HUES64 (cell line): ENCODE measurements around the gene CHST3.

Experiments used
- H3K27ac ChIP-seq: 2 replicates; pipeline ENCODE4 v1.7.0; 2013; ENCODE audit warnings: low read depth, low read length, inconsistent platforms
- H3K27me3 ChIP-seq: 2 replicates; pipeline ENCODE4 v1.6.1; 2013; ENCODE audit warnings: mild to moderate bottlenecking, low read length; ENCODE audit not compliant: insufficient read depth
- H3K36me3 ChIP-seq: 2 replicates; pipeline ENCODE4 v1.6.1; 2013; ENCODE audit warnings: mild to moderate bottlenecking, low read length; ENCODE audit not compliant: insufficient read depth
- H3K4me1 ChIP-seq: 2 replicates; pipeline ENCODE4 v1.6.1; 2013; ENCODE audit warnings: mild to moderate bottlenecking, low read length, moderate library complexity; ENCODE audit not compliant: insufficient read depth
- H3K4me3 ChIP-seq: 2 replicates; pipeline ENCODE4 v1.5.1; 2013; ENCODE audit warnings: mild to moderate bottlenecking, low read length, moderate library complexity
- H3K9ac ChIP-seq: 2 replicates; pipeline ENCODE4 v1.6.1; 2013; ENCODE audit warnings: mild to moderate bottlenecking, low read depth, low read length
- H3K9me3 ChIP-seq: 2 replicates; pipeline ENCODE4 v1.6.1; 2013; ENCODE audit warnings: low read depth, low read length; ENCODE audit not compliant: insufficient read depth
- WGBS: fragments of 150-250, 120-280 bp; methylation state at CpG from one replicate; pipeline ENCODE4 v1.1.7; 2013; ENCODE audit warnings: missing lambda C conversion rate; 5-methylcytosine and 5-hydroxymethylcytosine counted together

Gene CHST3

GRCh38 chr10:71931295-71931694 lies 32.9 kb upstream of the CHST3 start:
- no peaks in the 10 kb centered on the region for H3K4me1 ChIP-seq
- no peaks in the 10 kb centered on the region for H3K36me3 ChIP-seq
- H3K27ac ChIP-seq, result no peak overlapping the region
- WGBS, result 90% methylated on average over 1 of the region's 1 CpG
- no peaks in the 10 kb centered on the region for H3K27me3 ChIP-seq
- no peaks in the 10 kb centered on the region for H3K9me3 ChIP-seq
- H3K9ac ChIP-seq, result no peak overlapping the region
- H3K4me3 ChIP-seq, result no peak overlapping the region

GRCh38 chr10:71933651-71934050 lies 30.5 kb upstream of the CHST3 start:
- Histone ChIP-seq H3K9me3 (no peaks in the 10 kb centered on the region), H3K27ac (no peak overlapping the region), H3K4me3 (no peak overlapping the region), H3K4me1 (no peaks in the 10 kb centered on the region), H3K27me3 (no peaks in the 10 kb centered on the region), H3K9ac (no peak overlapping the region), H3K36me3 (no peaks in the 10 kb centered on the region)
- no CpG with 5 or more reads among the region's 1 CpG for WGBS

- WGBS, result 98% methylated on average over 1 of the region's 1 CpG
Measured at GRCh38 chr10:71938211-71938610, 26.0 kb upstream of the CHST3 start.

GRCh38 chr10:71939304-71939703 lies 24.9 kb upstream of the CHST3 start:
- Histone ChIP-seq H3K36me3 (no peaks in the 10 kb centered on the region), H3K4me1 (no peaks in the 10 kb centered on the region), H3K27ac (no peak overlapping the region), H3K4me3 (no peak overlapping the region), H3K9ac (no peak overlapping the region), H3K9me3 (no peaks in the 10 kb centered on the region), H3K27me3 (no peaks in the 10 kb centered on the region)
- 82% methylated on average over 4 of the region's 4 CpGs for WGBS

More at GRCh38 chr10:71938211-71938610, 26.0 kb upstream of the CHST3 start:
- H3K36me3 ChIP-seq, result no peaks in the 10 kb centered on the region
- H3K27me3 ChIP-seq, result no peaks in the 10 kb centered on the region
- no peaks in the 10 kb centered on the region for H3K4me1 ChIP-seq
- no peak overlapping the region for H3K4me3 ChIP-seq
- no peak overlapping the region for H3K9ac ChIP-seq
- no peaks in the 10 kb centered on the region for H3K9me3 ChIP-seq
- no peak overlapping the region for H3K27ac ChIP-seq

DNA sequence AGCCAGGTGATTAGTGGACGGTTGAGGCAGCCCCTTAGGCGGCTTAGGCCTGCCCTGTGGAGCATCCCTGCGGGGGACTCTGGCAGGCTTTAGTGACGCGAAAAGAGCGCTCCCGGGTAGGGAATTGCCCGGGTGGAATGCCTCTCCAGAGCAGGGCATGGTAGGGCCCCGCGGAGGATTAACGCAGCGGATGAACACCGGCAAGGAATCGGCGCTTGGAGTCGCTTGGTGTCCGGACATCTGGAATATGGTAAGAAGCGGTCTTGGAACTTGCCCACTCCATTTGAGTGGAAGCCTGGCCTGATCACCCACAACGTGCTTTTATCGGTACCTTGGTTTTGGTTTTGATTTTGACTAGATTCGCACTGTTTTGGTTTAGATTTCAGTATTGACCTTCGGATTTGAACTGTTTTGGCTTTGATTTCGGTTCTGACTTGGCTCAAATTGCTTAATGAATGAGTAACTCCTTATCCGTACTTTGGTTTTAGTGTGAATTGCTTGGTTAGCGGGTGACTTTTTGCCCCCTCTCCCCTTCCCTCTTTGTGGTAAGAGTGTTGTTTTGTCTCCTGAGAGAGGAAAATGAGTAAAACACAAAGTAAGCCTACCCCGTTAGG lies 24.2 kb upstream of the CHST3 start:
- Histone ChIP-seq H3K27me3 (no peaks in the 10 kb centered on the region), H3K4me1 (no peaks in the 10 kb centered on the region), H3K9ac (no peak overlapping the region), H3K4me3 (no peak overlapping the region), H3K9me3 (no peaks in the 10 kb centered on the region; the same call in 1 of the 2 replicates), H3K27ac (no peak overlapping the region), H3K36me3 (no peaks in the 10 kb centered on the region)
- 94% methylated on average over 25 of the region's 26 CpGs for WGBS

DNA sequence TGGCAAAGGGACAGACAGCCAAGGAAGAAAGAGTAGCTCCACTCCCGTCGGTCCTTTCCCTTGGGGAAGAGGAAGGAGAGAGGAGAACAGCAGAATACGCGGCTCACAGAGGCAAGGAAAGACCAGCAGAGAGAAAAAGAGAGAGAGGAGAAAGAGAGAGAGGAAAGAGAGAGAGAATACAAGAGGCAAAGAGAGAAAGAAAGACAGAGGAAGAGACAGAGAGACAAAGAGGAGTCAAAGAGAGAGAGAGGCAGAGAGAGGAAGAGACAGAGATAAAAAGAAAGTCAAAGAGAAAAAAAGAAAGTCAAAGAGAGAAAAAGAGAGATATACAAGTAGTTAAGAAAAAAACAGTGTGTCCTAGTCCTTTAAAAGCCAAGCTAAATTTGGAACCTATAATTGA lies 23.4 kb upstream of the CHST3 start:
- no peak overlapping the region for H3K4me3 ChIP-seq
- H3K9ac ChIP-seq, result no peak overlapping the region
- WGBS, result 93% methylated on average over 4 of the region's 4 CpGs
- peaks cover 4% of the 10 kb centered on the region for H3K9me3 ChIP-seq
- H3K4me1 ChIP-seq, result no peaks in the 10 kb centered on the region
- no peaks in the 10 kb centered on the region for H3K27me3 ChIP-seq
- H3K36me3 ChIP-seq, result no peaks in the 10 kb centered on the region
- H3K27ac ChIP-seq, result no peak overlapping the region

DNA sequence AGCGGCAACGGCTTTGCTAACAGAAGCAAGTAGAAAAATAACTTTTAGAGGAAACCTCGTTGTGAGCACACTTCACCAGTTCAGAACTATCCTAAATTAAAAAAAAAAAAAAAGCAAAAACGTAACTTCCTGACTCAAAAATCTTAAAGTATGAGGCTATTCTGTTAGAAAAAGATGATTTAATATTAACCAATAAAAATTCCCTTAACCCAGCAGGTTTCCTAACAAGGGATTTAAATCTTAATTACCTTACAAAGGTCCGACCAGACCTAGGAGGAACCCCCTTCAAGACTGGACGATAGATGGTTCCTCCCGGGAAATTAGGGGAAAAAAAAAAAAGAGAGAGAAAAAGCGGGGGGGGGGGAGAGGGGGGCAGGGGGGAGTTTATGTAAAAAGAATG lies 22.9 kb upstream of the CHST3 start:
- Histone ChIP-seq H3K9ac (no peak overlapping the region), H3K27me3 (no peaks in the 10 kb centered on the region), H3K27ac (no peak overlapping the region), H3K4me1 (no peaks in the 10 kb centered on the region), H3K36me3 (no peaks in the 10 kb centered on the region), H3K9me3 (peaks cover 10% of the 10 kb centered on the region), H3K4me3 (no peak overlapping the region)
- 99% methylated on average over 3 of the region's 8 CpGs for WGBS

- Histone ChIP-seq H3K36me3 (no peaks in the 10 kb centered on the region), H3K27ac (no peak overlapping the region), H3K9me3 (peaks cover 27% of the 10 kb centered on the region), H3K9ac (no peak overlapping the region), H3K4me1 (no peaks in the 10 kb centered on the region), H3K4me3 (no peak overlapping the region), H3K27me3 (no peaks in the 10 kb centered on the region)
- WGBS, result 93% methylated on average over 8 of the region's 8 CpGs
Measured at GRCh38 chr10:71945819-71946474, 18.2 kb upstream of the CHST3 start.

DNA sequence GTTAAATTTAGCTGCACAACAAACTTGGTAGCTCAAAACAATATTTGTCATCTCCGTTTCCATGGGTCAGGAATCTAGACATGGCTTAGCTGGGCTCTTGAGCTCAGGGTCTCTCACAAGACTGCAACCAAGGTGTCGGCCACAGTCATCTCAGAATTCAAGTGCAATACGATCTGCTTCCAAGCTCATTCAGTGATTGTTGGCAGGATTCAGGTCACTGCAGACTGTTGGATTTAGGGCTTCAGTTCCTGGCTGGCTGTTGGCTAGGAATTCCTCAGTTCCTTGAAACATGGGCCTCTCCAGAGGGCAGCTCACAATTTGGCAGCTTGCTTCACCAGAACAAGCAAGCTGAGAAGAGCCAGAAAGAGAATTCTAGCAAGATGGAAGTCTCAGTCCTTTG lies 17.5 kb upstream of the CHST3 start:
- Histone ChIP-seq H3K27ac (no peak overlapping the region), H3K36me3 (no peaks in the 10 kb centered on the region), H3K9me3 (peaks cover 27% of the 10 kb centered on the region), H3K4me3 (no peak overlapping the region), H3K27me3 (no peaks in the 10 kb centered on the region), H3K9ac (no peak overlapping the region), H3K4me1 (no peaks in the 10 kb centered on the region)
- 91% methylated on average over 3 of the region's 3 CpGs for WGBS

- Histone ChIP-seq H3K27me3 (no peaks in the 10 kb centered on the region), H3K9ac (no peak overlapping the region), H3K4me1 (no peaks in the 10 kb centered on the region), H3K36me3 (no peaks in the 10 kb centered on the region), H3K9me3 (peaks cover 27% of the 10 kb centered on the region), H3K27ac (no peak overlapping the region), H3K4me3 (no peak overlapping the region)
- 88% methylated on average over 6 of the region's 6 CpGs for WGBS
Measured at GRCh38 chr10:71948496-71949067, 15.6 kb upstream of the CHST3 start.

DNA sequence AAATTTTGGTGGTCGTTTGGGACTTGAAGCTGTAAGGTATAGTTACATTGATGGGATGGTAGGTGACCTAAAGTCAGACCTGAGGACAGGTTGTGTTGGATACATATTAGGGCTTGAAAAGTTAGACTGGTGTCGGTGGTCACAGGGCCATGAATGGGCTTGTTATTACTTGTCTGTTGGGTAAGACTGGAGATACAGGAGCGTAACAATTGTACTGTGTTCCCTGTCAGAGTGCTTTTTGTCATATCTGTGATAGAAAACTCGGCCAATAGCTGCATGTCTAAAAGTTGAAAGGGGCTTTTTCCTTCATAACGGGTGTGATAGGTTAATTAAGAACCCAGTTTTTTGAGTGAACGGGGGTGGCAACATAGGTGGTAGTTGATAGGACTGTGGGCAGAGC lies 13.5 kb upstream of the CHST3 start:
- peaks cover 35% of the 10 kb centered on the region for H3K9me3 ChIP-seq
- no peak overlapping the region for H3K4me3 ChIP-seq
- no peaks in the 10 kb centered on the region for H3K36me3 ChIP-seq
- H3K4me1 ChIP-seq, result no peaks in the 10 kb centered on the region
- no peaks in the 10 kb centered on the region for H3K27me3 ChIP-seq
- 85% methylated on average over 6 of the region's 6 CpGs for WGBS
- no peak overlapping the region for H3K9ac ChIP-seq
- H3K27ac ChIP-seq, result no peak overlapping the region
